Activated CD4-positive, alpha-beta T cell treated with anti-CD3 and anti-CD28 coated beads, Interleukin-2, amount 10 ng/mL, durations not matched to agents 7 days and 5 days (primary cell): Measurements from ENCODE around the gene PDCD1. TPM values are rescaled to one million over a fixed set of nuclear protein-coding genes. Genes with fewer than 3 reads are reported as not detected.
"Not testable (repeated sequence)": the region's sequence is repeated elsewhere in the genome, so short reads cannot be mapped to it uniquely, and the experiment has no call there.

Source experiments
- CTCF ChIA-PET: fragments of 350-600 bp; sonication (Branson Sonifier 250); formaldehyde crosslinking; loops from one replicate; lab custom pipeline; 2021; ENCODE audit warnings: antibody characterized with exemption; lab: Charles Lee
- POLR2A ChIA-PET: fragments of 350-600 bp; sonication (Branson Sonifier 250); formaldehyde crosslinking; loops from one replicate; lab custom pipeline; 2021; ENCODE audit warnings: antibody characterized with exemption; lab: Charles Lee
- DNase-seq: peaks from one replicate; pipeline ENCODE4 v3.0.0-alpha.2; 2020
- H3K27ac Mint-ChIP-seq: one replicate; pipeline ENCODE4 v1.8.0; 2021; ENCODE audit warnings: mild to moderate bottlenecking, moderate library complexity, mixed read lengths
- H3K27me3 Mint-ChIP-seq: one replicate; pipeline ENCODE4 v1.8.0; 2021; ENCODE audit warnings: mixed read lengths
- H3K36me3 Mint-ChIP-seq: one replicate; pipeline ENCODE4 v1.8.0; 2021; ENCODE audit warnings: low read depth, mixed read lengths
- H3K4me1 Mint-ChIP-seq: one replicate; pipeline ENCODE4 v1.8.0; 2021; ENCODE audit warnings: mixed read lengths
- H3K4me3 Mint-ChIP-seq: one replicate; pipeline ENCODE4 v1.8.0; 2021; ENCODE audit warnings: mild to moderate bottlenecking, moderate library complexity, mixed read lengths
- H3K9me3 Mint-ChIP-seq: one replicate; pipeline ENCODE4 v1.8.0; 2021; ENCODE audit warnings: mixed read lengths
- total RNA-seq, 2 experiments: library from RNA; stranded (reverse); gene quantifications; one replicate each; pipeline ENCODE4 v1.2.3, GENCODE V29; 2021

Gene PDCD1
- 1 to 10 TPM; 4.7 to 4.9 TPM for total RNA-seq

DNA sequence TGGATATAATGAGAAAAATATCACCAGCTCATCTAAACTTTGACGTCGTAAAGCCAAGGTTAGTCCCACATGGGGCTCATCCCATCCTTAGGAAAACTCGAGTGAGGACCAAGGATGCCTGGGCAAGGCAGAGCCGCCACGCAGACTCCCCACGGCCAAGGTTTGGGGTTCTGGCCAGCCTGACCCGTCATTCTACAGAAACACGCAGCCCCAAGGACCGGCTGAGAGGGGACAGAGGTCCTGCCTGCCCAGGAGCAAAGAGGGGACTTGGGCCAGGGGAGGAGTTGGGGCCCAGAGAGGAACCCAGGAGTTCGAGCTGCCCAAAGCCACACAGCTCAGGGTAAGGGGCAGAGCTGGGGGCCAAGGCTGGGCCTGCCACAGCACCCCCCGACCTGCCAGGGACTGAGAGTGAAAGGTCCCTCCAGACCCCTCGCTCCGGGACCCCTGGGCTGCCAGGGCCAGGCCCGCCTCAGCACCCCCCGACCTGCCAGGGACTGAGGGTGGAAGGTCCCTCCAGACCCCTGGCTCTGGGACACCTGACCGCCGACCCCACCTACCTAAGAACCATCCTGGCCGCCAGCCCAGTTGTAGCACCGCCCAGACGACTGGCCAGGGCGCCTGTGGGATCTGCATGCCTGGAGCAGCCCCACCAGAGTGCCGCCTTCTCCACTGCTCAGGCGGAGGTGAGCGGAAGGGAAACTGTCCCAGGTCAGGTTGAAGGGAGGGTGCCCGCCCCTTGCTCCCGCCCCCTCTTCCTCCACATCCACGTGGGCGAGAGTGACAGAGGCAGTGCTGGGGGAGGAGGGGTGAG lies at the start of gene PDCD1:
Gene PDCD1, minus strand, starts transcription at position 689 of the 811 bp plus-strand sequence. Its CDS starts 56 bp downstream, at position 633.
- peak; percentile 63 for DNase-seq
- Mint-ChIP-seq H3K36me3 (no peaks in the 10 kb centered on the region), H3K4me3 (peak within 1 kb of the TSS; percentile 62), H3K27me3 (no peaks in the 10 kb centered on the region), H3K27ac (peak within 1 kb of the TSS; percentile 90), H3K4me1 (peaks cover 38% of the 10 kb centered on the region), H3K9me3 (no peaks in the 10 kb centered on the region)
- ChIA-PET POLR2A (no interaction called here), CTCF (interaction anchor here (1.6 to 1.7 kb wide), 2 partner anchors 10 to 23 kb away, joined by 5 to 6 read pairs; no protein-coding TSS in a partner anchor)

DNA sequence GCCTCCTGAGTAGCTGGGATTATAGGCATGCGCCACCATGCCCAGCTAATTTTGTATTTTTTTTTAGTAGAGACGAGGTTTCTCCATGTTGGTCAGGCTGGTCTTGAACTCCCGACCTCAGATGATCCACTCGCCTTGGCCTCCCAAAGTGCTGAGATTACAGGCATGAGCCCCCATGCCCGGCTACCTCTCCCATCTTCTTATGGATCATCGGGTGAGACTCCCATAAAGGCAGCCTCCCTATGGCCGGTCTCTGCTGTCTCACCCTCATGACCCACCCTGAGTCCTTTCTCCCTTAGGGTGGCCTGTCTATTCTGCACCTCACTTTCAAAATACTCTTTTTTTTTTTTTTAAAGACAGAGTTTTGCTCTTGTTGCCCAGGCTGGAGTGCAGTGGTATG lies 49.1 kb upstream of the PDCD1 start:
- H3K4me1 Mint-ChIP-seq, H3K9me3 Mint-ChIP-seq, POLR2A ChIA-PET, DNase-seq, H3K27ac Mint-ChIP-seq, H3K27me3 Mint-ChIP-seq, H3K4me3 Mint-ChIP-seq, H3K36me3 Mint-ChIP-seq: not testable (repeated sequence)
- CTCF ChIA-PET, result interaction anchor here (0.7 kb wide), 1 partner anchor 1256 kb away, joined by 3 read pairs; no protein-coding TSS in a partner anchor

DNA sequence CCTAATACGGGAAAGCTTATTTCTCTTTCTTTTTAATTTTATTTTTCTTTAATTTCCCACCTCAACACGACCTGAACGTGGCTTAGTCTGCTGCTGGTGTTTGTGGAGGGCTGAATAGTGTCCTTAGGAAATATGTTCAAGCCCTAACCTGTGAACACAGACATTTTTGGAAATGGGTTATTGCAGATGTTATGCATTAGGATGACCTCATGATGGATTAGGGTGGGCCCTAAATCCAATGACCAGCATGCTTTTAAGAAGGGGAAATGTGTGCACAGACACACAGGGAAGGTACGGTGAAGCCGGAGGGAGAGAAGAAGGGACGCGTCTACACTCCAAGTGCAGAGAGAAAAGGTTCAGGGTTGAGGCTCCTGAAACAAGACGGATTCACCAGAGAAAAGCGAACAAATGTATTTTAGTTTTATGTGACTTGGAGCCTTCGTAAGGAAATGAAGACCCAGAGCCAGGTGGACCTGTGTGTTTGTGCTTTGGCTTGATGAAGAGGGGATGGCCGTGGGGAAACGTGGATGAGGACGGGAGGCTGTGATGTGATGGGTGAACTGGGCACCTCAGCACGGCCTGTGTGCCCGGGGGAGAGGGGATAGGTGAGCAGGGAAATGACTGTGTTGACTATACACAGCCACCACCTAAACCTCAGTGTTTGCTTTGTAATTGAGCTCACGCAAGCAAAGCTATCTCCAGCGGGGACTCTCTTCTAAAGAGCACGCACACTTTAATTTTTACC lies 48.3 kb upstream of the PDCD1 start:
- no peak overlapping the region for H3K27ac Mint-ChIP-seq
- no peaks in the 10 kb centered on the region for H3K4me1 Mint-ChIP-seq
- no peak overlapping the region for H3K4me3 Mint-ChIP-seq
- no peaks in the 10 kb centered on the region for H3K36me3 Mint-ChIP-seq
- no peaks in the 10 kb centered on the region for H3K9me3 Mint-ChIP-seq
- no peak for DNase-seq
- POLR2A ChIA-PET, result no interaction called here
- CTCF ChIA-PET, result interaction anchor here (0.7 kb wide), 1 partner anchor 1255 kb away, joined by 3 read pairs; no protein-coding TSS in a partner anchor
- no peaks in the 10 kb centered on the region for H3K27me3 Mint-ChIP-seq

DNA sequence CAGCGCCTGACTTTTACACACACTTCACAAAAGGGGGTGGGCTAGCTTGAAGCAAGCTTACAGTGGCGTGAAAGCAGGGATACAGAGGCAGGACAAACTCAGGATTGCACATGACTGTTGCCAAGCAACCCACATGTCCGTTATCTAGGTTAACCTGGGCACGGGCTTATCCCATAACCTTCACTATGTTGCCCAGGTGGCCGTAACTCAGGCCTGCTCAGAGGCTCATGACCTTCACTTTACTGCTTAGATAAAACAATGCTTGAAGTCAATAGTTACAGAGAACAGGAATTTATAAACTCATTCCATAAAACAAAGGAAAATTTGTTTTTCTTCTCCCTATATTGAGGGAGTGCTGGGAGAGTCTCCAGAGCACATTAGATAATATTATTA lies 47.7 kb upstream of the PDCD1 start:
- H3K36me3 Mint-ChIP-seq, H3K9me3 Mint-ChIP-seq, H3K4me1 Mint-ChIP-seq, H3K27me3 Mint-ChIP-seq, DNase-seq, POLR2A ChIA-PET, H3K27ac Mint-ChIP-seq, H3K4me3 Mint-ChIP-seq, CTCF ChIA-PET: not testable (repeated sequence)

DNA sequence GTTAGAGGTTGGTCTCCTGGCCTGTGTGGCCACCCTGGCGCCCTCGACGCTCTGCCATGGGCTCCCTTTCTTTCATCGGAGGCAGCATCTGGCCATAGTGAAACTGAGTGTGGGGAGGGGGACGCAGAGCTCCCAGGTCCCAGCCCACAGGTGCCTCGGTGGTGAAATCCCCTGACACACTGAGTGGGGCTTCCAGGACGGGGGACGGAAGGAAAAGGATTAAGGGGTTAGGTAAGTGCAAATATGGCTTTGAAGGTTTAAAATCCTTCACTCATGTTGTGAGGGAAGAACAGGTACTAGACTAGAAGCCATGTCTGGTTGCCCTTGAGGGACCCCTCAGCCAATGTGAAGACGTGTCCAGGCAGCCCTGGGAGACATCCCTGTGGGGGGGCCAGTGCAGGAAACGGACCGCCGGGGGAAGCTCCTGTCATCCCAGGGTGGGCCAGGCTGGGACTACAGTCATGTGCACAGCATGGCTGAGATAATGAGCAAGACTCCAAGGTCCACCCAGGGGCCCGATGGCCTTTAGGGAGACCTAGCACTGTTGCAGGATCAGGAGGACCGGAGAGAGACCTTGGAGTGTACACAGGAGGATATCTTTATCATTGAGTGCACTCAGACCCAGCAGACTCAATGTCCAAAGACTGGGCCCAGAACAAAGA lies 47.2 kb upstream of the PDCD1 start:
- DNase-seq, result no peak
- Mint-ChIP-seq H3K4me3 (no peak overlapping the region), H3K9me3 (no peaks in the 10 kb centered on the region), H3K27ac (no peak overlapping the region), H3K36me3 (no peaks in the 10 kb centered on the region), H3K4me1 (peaks cover 5% of the 10 kb centered on the region), H3K27me3 (peaks cover 1% of the 10 kb centered on the region)
- ChIA-PET CTCF (no interaction called here), POLR2A (no interaction called here)

DNA sequence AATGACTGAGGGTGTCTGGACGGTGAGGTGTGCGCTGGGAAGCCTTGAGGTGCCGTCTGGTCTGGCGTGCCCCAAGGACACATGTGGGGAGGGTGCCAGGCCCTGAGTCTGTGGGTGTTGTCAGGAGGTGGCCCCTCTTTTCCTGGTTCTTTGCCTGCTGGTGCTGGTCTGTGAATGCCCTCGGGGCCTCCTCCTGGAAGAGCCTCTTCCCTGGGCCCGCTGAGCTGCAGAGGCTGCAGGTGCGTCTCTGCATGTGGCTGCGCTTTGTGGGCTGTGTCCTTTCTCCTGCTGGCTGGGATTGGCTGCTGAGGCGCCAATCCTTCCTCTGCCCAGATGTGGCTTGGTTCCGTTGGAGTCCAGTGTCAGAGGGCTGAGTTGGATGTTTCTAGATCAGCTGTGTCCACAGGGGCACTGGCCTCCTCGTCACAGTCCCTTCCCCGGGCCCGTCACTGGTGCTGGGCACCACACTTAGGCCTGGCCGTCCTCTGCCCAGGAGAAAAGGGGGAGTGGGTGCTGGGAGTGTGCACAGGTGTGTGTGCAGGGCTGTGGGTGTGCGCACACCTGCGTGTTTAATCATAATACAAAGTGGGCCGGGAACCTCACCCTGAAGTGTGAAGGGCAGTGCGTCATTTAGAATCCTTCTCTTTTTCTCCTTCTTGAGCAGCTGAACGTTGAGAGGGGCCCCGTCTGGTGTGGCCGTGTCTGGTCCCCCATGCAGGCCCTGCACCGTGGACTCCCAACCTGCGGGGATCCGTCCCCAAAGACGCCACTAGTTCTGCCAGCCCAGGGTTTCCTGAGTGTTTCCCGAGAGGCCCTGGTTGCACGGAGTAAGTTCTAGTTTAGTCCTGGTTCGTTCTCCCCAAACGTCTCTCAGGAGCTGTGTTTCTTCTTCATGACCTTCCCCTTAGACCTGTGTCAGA lies 46.4 kb upstream of the PDCD1 start:
- no peak for DNase-seq
- Mint-ChIP-seq H3K4me1 (peaks cover 5% of the 10 kb centered on the region), H3K9me3 (no peaks in the 10 kb centered on the region), H3K36me3 (no peaks in the 10 kb centered on the region), H3K27ac (peak overlapping the region; percentile 31), H3K27me3 (peaks cover 1% of the 10 kb centered on the region), H3K4me3 (no peak overlapping the region)
- ChIA-PET CTCF (no interaction called here), POLR2A (no interaction called here)

DNA sequence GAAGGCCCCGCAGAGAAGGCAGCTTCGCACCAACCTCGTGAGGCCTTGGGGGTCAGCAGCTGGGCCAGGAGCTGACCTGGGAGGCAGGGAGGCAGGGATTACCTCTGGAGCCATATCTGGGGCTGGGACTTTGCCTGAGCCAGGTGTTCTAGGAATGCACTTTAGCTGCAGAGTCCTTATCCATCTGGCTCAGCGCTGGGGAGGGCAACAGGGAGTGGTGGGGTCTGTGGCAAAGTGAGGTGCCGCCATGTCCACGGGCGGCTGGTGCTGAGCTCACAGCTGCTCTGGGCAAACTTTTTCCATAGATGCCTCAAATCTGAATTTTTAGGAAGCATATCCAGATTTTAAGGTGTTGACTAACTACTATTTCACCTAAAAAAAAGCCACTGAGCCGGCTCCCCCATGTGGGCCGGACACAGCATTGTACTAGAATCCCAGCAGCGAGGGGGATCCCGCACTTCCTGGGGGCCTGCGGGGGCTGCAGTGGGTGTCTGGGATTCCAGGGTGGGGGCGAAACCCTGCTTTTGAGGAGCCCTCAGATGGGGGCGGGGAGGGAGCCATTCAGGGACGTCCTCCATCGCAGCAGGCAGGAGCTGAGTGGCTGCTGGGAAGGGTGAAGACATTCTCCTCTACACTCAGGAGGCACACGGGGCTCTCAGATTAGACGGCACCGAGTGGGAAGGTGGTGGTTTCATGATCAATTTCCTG lies 45.5 kb upstream of the PDCD1 start:
- CTCF ChIA-PET, result no interaction called here
- H3K9me3 Mint-ChIP-seq, result no peaks in the 10 kb centered on the region
- no peak overlapping the region for H3K4me3 Mint-ChIP-seq
- DNase-seq, result no peak
- H3K27ac Mint-ChIP-seq, result no peak overlapping the region
- H3K27me3 Mint-ChIP-seq, result peaks cover 1% of the 10 kb centered on the region
- H3K36me3 Mint-ChIP-seq, result no peaks in the 10 kb centered on the region
- POLR2A ChIA-PET, result no interaction called here
- H3K4me1 Mint-ChIP-seq, result peaks cover 5% of the 10 kb centered on the region

DNA sequence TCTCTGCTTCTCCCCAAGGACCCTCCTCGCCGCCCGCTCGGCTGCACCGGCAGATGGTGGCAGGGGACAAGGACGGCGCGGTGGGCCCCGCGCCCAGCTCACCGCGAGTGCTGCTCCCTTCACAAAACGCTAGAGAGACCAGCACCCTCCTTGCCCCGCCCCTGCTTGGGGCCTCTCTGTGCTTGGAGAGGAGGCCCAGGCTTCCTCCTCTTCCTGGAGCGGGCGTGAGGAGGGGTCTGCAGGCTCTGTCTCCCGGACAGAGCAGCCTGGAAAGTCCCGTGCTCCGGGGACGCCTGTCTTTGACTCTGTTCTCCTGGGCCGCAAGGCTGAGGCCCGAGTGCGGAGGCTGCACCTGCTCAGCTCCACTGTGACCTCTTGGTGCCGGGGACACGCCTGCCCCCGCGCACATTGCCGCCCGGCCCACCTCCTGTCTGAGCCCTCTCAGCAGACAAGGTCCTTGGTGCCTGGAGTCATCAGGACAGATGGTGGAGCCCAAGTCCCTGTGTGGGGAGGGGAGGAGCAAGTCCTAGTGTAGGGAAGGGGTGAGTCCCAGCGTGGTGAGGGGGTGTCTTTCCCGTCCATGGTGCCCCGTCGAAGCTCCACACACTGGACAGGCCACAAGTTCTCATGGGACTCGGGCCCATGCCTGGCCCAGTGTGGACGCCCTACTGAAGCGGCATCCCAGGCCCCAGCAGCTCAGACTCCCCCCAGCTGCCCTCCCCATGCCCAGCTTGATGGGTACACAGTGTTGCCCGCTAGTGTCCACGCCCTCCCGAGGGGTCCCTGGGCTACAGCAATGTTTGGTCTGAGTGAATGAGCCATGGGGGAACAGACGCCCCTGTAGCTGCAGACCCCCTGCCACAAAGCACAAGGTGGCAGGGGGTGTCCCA lies 44.7 kb upstream of the PDCD1 start:
- H3K27ac Mint-ChIP-seq, result no peak overlapping the region
- CTCF ChIA-PET, result interaction anchor here (0.9 kb wide), 1 partner anchor 44 kb away, joined by 3 read pairs; no protein-coding TSS in a partner anchor
- no peak overlapping the region for H3K4me3 Mint-ChIP-seq
- H3K4me1 Mint-ChIP-seq, result peaks cover 5% of the 10 kb centered on the region
- DNase-seq, result no peak
- H3K27me3 Mint-ChIP-seq, result peaks cover 1% of the 10 kb centered on the region
- no peaks in the 10 kb centered on the region for H3K36me3 Mint-ChIP-seq
- POLR2A ChIA-PET, result no interaction called here
- H3K9me3 Mint-ChIP-seq, result no peaks in the 10 kb centered on the region

DNA sequence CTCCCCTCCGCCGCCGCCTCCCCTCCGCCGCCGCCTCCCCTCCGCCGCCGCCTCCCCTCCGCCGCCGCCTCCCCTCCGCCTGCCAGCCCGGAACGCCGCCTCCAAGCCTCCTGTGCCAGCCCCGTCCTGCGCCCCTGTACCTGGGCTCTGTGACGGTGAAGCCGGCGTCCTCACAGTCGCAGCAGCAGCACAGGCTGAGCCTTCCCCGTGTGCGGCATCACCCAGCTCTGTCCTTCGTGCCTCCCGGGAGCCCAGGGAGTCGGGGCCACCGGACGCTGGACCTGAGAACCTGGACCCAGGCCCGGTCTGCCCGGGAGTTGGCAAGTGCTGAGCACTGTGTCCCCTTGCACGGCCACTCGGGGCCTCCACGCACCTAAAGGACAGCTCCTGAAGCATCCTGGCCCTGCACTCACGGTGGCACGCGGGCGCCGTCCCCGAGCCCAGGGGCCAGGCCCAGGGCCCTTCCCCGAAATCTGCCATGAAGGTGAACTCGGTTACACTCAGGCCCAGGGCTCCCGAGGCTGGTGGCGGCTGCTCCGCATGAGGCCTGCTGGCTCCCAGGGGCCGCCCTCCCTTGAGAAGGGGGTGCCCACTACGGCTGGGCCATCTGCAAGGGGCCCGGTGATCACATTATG lies 43.8 kb upstream of the PDCD1 start:
- no peak for DNase-seq
- ChIA-PET CTCF (interaction anchor here (0.9 kb wide), 1 partner anchor 43 kb away, joined by 3 read pairs; no protein-coding TSS in a partner anchor), POLR2A (no interaction called here)
- Mint-ChIP-seq H3K9me3 (no peaks in the 10 kb centered on the region), H3K36me3 (no peaks in the 10 kb centered on the region), H3K27me3 (peaks cover 1% of the 10 kb centered on the region), H3K4me1 (peaks cover 5% of the 10 kb centered on the region), H3K4me3 (no peak overlapping the region), H3K27ac (no peak overlapping the region)

DNA sequence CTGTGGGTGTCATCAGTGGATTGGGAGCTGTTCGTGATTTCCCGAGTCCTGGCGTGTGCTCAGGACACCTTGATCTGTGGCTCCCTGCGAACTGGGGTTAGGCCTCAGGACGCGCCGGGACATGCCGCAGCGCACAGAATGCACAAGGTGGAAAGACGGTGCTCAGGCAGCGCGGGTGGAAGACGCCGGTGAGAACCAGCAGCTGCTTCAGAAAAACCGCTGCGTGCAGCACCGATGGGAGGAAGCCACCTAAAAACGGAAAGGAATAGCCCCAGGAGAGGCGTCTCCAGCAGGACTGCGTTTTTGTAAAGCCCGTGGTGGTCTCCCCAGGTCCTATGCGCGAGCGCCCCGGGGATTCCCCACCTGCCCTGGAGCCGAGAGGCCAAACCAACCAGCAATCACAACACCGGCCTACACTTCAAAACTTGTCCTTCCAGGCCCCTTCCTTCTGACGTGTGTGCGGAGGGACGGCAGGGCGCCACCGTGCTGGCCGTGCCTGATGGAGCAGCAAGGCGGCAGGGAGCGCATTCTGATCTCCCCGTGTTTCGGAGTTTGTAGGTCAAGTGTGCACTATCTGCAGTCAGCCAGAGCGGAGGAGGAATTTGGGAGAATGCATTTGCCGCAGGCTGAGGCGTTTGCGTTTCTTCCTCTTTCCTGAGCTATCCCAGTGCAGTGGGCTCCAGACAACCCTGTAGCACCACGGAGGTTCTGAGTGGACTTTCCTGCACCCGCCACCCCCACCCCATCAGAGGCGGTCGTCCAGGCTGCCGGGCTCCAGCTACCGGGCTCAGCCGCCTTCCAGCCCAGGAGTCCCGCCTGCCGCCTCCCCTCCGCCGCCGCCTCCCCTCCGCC lies 43.0 kb upstream of the PDCD1 start:
- Mint-ChIP-seq H3K36me3 (no peaks in the 10 kb centered on the region), H3K9me3 (no peaks in the 10 kb centered on the region), H3K27me3 (peaks cover 1% of the 10 kb centered on the region), H3K27ac (no peak overlapping the region), H3K4me1 (peaks cover 5% of the 10 kb centered on the region), H3K4me3 (peak overlapping the region; percentile 43)
- DNase-seq, result no peak
- CTCF ChIA-PET, result no interaction called here
- POLR2A ChIA-PET, result no interaction called here
